BJ (cell line): ENCODE measurements around the gene PNPLA6. TPM values are rescaled to one million over a fixed set of nuclear protein-coding genes. Genes with fewer than 3 reads are reported as not detected.

ENCODE experiments used
- CTCF ChIA-PET: fragments of 350-600 bp; formaldehyde crosslinking; extraction: SDS; loops from one replicate; lab custom pipeline; 2021; ENCODE audit warnings: antibody characterized with exemption, inconsistent platforms; lab: Yijun Ruan, JAX
- POLR2A ChIA-PET: fragments of 300-600 bp; sonication (Branson Sonifier 250); formaldehyde crosslinking; extraction: SDS; loops from one replicate; lab custom pipeline; 2021; ENCODE audit warnings: antibody characterized with exemption; lab: Charles Lee
- DNase-seq: peaks from one replicate; pipeline ENCODE4 v3.0.0-alpha.2; 2011; ENCODE audit warnings: low read depth
- H3K27me3 ChIP-seq: 2 replicates; pipeline ENCODE4 v1.6.0; 2011; ENCODE audit warnings: low read length; ENCODE audit not compliant: control insufficient read depth, insufficient read depth
- H3K36me3 ChIP-seq: 2 replicates; pipeline ENCODE4 v1.5.1; 2011; ENCODE audit warnings: low read length; ENCODE audit not compliant: control insufficient read depth, insufficient read depth
- H3K4me3 ChIP-seq: 2 replicates; pipeline ENCODE4 v1.5.1; 2011; ENCODE audit warnings: low read depth, mild to moderate bottlenecking, control low read depth, low read length
- CTCF ChIP-seq: IDR thresholded peaks from 2 replicates; pipeline ENCODE4 v1.5.1; 2011; ENCODE audit warnings: low read depth, mild to moderate bottlenecking, control low read depth, inconsistent platforms, low read length, moderate library complexity; ENCODE audit not compliant: insufficient read depth
- polyA plus RNA-seq: library from polyadenylated mRNA; depleted of rRNA; stranded (reverse); fragments of >200 nt; gene quantifications from 2 replicates; pipeline ENCODE4 v1.2.3, GENCODE V29; 2011

The PNPLA6 gene
- polyA plus RNA-seq, 1 experiment, result 55.1 TPM

GRCh38 chr19:7515645-7516151 is 19.8 kb upstream of the PNPLA6 start, which contains the start of gene ZNF358:
Gene ZNF358, plus strand, starts transcription at chr19:7516103. Its CDS starts 3,140 bp downstream, at chr19:7519243.
- Histone ChIP-seq H3K27me3 (no peaks in the 10 kb centered on the region), H3K36me3 (peaks cover 7% of the 10 kb centered on the region), H3K4me3 (peak within 1 kb of the TSS; percentile 78)
- CTCF ChIA-PET, result no interaction called here
- DNase-seq, result no peak
- POLR2A ChIA-PET, result no interaction called here
- TF ChIP-seq CTCF, result no peak

GRCh38 chr19:7516333-7516732 is 19.2 kb upstream of the PNPLA6 start:
- Histone ChIP-seq H3K27me3 (no peaks in the 10 kb centered on the region), H3K4me3 (peak overlapping the region; percentile 78), H3K36me3 (peaks cover 7% of the 10 kb centered on the region)
- TF ChIP-seq CTCF, result no peak
- ChIA-PET POLR2A (interaction anchor here (0.6 kb wide), 1 partner anchor 122 kb away, joined by 5 read pairs; no protein-coding TSS in a partner anchor), CTCF (no interaction called here)
- DNase-seq, result no peak

- no peak for TF ChIP-seq CTCF
- ChIA-PET CTCF (no interaction called here), POLR2A (interaction anchor here (0.6 kb wide), 1 partner anchor 122 kb away, joined by 5 read pairs; no protein-coding TSS in a partner anchor)
- peak overlapping the region; percentile 78 for H3K4me3 ChIP-seq
- DNase-seq, result no peak
- peaks cover 7% of the 10 kb centered on the region for H3K36me3 ChIP-seq
- no peaks in the 10 kb centered on the region for H3K27me3 ChIP-seq
Measured at GRCh38 chr19:7516878-7517277, 18.6 kb upstream of the PNPLA6 start.

- Histone ChIP-seq H3K27me3 (no peaks in the 10 kb centered on the region), H3K4me3 (no peak overlapping the region), H3K36me3 (peaks cover 7% of the 10 kb centered on the region)
- ChIA-PET CTCF (interaction anchor here (1.5 kb wide), 1 partner anchor 8 kb away, joined by 3 read pairs; no protein-coding TSS in a partner anchor), POLR2A (no interaction called here)
- TF ChIP-seq CTCF, result no peak
- no peak for DNase-seq
Measured at GRCh38 chr19:7519361-7520130, 16.0 kb upstream of the PNPLA6 start.
